Pulmonary artery endothelial cell (primary cell): ENCODE measurements around the gene WDR18. TPM values are rescaled to one million over a fixed set of nuclear protein-coding genes. Genes with fewer than 3 reads are reported as not detected.
"Not testable (repeated sequence)": the region's sequence is repeated elsewhere in the genome, so short reads cannot be mapped to it uniquely, and the experiment has no call there.

Experiments
- DNase-seq: peaks from one replicate; pipeline ENCODE4 v3.0.0-alpha.2; 2011; ENCODE audit warnings: low read depth, low spot score
- total RNA-seq: library from RNA; depleted of rRNA; stranded (reverse); fragments of >200 nt; gene quantifications from 2 replicates; pipeline ENCODE4 v1.2.3, GENCODE V29; 2014

The WDR18 gene
- total RNA-seq, 1 donor from 2014 or later = 106 TPM

DNA sequence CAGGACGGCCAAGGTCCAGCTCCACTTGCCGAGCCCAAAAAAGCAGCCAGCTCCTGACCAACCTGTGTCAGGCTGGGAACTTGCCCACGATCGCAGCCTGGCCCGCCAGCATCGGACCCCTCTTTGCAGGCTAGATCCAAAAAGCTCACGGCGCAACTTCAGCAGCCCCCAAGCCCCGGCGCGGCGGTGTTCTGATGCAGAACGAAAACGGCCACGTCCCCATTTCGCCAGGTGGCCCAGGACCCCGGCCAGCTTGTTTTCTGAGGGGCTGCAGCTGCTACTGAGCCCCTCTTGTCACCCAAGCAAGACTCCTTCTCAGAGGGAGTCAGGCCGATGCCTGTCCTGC is 35.4 kb downstream of the WDR18 start:
- no peak for DNase-seq

DNA sequence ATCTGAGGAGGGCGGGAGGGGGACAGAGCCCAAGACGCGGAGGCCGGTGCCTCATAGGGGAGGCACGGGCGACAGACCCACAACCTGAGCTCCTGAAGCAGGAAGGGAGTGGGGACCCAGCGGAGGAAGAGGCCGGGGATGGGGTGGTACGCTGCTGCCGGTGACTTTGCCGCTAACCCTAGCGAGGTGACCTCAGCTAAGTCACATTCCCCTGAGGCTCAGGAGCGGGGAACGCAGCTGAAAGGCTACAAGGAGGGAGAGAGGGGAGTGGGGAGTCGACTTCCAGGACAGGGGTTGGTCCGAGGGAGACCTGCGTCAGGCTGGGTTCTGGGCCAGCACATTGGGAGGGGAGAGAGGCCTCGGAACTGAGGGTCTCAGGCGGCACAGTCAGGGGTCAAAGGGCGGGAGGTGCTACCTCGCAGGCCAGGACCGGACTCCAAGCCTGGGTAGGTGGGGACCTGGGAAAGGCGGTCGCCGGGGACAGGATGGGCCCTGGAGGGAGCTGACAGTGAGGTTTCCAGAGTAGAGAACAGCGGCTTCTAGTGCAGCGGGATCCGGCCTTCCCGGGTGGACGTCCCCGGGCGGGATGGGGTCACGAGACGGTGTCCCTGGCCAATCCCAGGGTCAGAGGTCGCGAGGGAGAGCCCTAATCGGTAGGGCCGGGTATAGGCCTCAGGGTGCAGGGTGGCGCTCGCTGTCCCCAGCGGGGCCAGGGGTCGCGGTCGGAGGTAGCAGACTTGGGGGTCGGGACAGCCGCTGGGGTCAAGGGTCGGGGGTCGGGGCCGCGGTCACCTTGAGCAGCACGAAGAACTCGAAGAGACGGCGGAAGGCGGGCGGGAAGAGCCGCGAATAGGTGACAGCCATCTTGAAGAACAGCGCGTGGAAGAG is 36.1 kb downstream of the WDR18 start:
- DNase-seq = no peak

DNA sequence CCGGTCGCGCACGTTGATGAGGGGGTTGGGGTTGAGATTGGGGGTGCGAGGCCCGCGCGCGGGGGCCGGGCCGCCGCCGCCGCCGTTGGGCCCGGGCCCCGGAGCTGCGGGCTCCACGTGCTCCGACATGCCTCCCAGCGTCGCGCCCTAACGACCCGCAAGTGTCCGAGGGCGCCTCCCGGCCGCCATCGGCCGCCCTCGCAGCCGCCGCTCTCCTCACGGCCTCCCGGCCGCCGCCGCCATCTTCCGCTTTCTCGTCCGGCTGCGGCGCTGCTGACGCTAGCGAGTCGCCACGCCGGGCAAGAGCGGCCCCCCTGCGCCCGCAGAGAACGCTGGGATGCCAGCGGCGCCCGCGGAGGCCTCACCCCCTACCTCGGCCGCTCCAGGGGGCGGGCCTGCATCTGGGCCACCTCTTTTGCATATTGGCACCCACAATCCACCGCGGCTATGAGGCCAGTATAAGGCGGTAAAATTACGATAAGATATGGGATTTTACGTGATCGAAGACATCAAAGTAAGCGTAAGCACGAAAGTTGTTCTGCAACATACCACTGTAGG is 36.8 kb downstream of the WDR18 start, which contains the start of gene TMEM259:
TMEM259 (minus strand) TSS at position 256 of the 558 bp plus-strand sequence; CDS start at position 129, 127 bp downstream.
- peak; percentile 87 for DNase-seq

DNA sequence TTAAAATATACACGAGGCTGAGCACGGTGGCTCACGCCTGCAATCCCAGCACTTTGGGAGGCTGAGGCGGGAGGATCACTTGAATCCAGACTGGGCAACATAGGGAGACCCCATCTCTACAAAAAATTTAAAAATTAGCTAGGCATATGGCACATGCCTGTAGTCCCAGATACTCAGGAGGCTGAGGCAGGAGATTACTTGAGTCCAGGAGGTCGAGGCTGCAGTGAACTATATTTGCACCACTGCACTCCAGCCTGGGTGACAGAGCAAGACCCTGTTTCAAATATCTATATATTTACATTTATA is 39.7 kb downstream of the WDR18 start:
- not testable (repeated sequence) for DNase-seq

DNA sequence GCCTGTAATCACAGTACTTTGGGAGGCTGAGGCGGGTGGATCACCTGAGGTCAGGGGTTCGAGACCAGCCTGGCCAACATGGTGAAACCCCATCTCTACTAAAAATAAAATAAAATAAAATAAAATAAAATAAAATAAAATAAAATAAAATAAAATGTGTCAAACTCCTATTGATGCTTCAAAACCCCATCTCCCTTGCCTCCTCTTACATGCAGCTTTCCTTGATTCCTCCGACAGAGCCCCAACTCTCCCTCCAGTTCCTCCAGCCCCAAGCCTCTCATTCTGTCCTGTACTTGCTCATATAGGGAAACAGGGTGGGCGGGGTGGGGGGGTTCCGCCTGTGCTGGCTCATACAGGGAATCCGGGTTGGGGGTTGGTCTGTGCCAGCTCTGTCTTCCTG is 40.9 kb downstream of the WDR18 start:
- DNase-seq = not testable (repeated sequence)

DNA sequence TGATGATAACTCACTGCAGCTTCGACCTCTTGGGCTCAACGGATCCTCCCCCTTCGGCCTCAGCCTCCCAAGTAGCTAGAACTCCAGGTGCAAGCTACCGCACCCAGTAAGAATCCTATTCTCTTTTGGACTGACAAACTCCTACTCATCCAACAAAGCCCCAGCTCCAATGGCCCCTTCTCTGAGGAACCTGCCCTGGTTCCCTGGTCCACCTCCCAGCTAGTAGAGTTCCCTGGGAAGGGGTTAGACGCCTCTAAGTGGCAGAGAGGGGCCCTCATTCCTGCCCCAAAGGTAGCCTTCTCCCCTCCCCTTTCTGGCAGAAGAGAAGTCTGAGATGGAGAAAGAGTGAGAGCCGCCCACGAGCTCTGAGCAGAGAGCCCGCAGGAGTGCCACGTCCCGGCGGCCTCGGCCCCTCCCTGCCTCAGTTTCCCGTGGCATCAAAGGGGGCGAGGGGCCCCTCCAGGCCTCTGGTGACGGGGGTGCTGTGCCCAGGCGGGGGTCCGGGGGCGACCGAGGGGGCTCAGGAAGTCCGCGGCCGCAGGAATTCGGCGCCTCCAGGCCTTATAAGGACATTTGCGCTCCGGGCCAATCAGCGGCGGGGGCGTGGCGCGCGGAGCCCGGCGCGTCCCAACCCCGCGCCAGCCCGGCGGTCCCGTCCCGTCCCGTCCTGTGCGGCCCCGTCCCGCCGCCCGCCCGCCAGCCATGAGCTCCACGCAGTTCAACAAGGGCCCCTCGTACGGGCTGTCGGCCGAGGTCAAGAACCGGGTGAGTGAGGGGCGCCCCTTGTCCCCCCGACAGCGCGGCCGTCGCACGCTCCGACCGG is 42.0 kb downstream of the WDR18 start, which contains the start of gene CNN2:
CNN2 (plus strand) TSS at position 649 of the 823 bp plus-strand sequence; CDS start at position 703, 54 bp downstream.
- DNase-seq = no peak

DNA sequence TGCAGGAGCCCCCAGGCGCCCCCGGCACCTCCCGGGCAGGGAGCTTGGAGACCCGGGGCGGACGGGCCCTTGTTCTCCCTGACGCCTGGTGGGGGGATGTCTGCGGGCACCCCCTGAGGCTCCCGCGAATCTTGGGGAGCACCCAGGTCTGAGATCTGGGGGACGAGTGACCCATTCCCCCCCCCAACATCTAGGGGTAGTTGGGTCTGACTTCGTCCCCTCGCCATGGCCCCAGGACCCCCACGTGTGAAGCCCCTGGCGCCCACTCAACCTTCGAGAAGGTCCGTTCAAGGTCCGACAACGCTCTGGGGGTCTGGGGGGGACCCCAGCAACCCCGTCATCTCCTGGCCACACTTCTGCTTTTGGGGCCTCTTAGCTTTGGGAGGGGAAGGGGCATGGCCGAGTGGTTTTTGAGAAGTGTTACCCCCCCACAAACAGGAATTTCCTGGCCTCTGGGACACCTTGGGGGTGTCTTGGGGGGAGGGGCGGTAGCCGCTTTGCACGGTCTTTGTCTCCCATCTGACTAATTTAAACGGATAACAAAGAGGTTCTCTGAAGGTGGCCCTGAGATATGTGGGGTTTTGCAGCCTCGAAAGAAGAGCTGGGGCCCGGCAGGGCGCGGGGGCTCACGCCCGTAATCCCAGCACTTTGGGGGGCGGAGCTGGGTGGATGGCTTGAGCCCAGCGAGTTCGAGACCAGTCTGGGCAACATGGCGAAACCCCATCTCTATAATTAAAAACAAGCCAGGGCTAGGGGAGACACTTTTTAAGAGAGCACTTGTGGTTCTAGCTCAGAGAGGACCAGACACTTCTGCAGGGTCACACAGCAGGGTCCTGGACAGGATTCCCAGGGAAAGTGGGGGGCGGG is 42.9 kb downstream of the WDR18 start:
- no peak for DNase-seq

DNA sequence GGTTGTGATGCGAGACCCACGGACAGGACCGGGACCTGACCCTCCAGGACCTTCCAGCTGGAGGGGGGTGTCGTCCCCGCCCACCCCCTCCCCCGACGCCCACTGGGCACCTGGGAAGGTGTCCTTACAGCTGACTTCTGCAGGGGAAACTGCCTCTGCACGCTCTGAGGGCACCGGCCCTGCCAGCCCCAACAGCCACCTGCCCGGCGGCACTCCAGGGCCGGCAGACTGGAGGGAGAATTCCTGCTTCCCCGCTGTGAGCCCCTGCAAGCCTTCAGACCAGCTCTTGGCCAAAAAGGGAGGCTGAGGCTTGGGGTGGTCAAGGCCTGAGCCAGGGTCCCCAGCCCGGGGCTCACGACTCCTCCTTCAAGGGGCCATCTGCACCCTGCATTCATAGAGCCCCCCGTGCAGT is 43.5 kb downstream of the WDR18 start:
- DNase-seq = no peak

DNA sequence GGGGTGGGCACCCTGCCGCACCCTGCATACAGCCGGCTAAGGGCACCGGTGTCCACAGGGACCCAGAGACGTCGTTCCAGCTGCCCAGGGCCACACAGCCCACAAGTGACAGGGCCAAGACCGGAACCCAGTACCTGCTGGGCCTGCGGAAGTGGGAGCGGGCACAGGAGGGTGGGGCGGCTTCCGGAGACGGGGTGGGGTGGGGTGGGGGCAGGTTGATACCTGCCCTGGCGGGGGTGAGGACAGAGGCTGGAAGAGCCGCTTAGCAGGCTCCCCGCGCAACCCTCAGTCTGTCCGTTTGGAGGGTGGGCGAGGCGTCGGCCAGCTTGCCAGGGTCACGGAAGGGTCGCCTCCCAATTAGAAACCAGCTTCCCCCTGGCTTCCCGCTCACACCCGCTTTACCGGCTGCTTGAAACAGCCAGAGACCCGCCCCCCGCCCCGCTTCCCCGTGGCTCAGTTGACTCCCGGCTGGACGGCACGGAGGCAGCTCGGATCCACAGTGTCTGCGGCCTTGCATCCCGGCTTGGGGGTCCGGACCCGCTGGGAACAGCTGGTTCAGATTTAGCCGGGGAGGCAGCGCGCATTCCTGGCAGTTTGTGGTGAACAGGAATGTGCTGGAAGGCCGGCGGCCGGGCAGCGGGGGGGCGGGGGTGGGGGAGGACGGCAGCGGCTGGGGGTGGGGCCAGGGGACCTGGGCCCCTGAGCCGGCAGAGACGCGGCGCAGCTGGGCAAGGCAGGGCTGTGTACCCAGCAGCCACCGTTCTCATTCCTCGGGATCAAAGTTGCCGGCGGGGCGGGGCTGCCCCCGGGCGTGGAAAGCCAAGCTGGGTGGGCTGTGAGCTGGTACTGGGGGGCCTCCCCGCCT is 44.1 kb downstream of the WDR18 start:
- DNase-seq = no peak

DNA sequence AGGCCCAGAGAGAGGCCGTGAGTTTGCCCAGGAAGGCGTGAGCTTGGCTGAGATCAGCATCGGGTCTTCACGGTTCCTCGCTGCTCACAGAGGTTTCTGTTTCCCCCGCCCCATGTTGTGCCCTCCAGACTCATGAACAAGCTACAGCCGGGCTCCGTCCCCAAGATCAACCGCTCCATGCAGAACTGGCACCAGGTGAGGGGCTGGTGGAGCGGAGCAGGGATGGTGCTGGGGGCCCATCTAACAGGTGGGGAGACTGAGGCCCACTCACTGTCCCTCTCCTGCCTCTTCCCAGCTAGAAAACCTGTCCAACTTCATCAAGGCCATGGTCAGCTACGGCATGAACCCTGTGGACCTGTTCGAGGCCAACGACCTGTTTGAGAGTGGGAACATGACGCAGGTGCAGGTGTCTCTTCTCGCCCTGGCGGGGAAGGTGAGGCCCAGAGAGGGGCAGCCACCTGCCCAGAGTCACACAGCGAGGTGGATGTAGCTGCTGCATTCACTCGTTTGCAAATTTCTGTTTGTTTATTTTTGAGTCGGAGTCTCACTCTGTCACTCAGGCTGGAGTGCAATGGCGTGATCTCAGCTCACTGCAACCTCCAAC is 48.2 kb downstream of the WDR18 start:
- no peak for DNase-seq

DNA sequence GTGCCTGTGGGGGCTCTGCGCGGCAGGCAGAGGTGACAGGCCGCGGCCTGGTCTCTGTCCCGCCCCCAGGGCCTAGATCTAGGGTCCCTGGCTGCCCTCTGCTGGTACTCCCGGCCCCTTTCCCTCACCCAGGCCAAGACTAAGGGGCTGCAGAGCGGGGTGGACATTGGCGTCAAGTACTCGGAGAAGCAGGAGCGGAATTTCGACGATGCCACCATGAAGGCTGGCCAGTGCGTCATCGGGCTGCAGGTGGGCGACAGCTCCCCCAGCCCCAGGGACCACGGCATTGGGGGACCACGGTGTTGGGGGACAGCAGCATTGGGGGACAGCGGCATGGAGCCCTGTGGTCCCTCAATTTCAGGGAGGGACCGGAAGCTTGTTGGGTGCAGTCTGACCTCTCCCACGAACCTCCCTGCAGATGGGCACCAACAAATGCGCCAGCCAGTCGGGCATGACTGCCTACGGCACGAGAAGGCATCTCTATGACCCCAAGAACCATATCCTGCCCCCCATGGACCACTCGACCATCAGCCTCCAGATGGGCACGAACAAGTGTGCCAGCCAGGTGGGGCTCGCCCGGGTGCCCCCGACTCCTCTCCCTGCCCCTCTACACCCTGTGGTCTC is 52.0 kb downstream of the WDR18 start:
- DNase-seq = no peak

DNA sequence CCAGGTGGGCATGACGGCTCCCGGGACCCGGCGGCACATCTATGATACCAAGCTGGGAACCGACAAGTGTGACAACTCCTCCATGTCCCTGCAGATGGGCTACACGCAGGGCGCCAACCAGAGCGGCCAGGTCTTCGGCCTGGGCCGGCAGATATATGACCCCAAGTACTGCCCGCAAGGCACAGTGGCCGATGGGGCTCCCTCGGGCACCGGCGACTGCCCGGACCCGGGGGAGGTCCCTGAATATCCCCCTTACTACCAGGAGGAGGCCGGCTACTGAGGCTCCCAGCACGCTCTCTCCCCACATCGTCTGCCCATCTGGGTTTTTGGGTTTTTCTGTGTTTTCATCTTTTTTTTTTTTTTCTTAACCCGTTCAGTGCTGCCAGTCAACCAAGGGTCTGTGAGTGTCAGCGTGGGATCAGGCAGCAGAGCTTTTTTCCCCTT is 53.5 kb downstream of the WDR18 start:
- DNase-seq = no peak

DNA sequence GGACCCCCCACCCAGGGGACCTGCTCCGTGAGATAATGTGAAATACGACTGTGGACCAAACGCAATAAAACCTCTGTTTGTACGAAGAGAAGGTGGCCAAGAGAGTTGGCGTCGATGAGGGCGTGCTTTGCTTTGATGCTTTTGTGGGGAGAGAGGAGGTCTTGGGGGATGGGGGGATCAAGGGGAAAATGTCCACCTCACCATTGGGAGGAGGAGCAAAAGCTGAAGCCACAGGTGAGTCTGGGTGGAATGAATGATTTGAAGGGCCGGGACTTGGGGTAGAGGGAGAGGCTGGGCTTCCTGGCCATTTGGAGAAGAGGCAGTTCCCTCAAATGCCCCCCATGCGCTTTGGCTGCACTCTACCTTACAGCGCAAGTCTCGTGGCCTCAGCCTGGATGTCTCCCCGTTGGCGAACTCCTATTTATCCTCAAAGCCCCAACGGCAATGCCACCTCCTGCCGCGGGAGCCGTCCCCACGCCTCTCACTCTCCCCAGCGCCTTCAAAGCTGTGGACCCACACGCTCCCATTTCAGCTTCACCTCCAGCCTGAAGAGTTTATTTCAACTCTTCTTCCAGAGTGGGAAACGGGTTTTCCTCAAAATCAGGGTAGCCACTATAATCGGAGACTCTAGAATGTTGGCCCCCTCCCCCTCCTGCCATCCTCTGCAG is 55.0 kb downstream of the WDR18 start:
- DNase-seq = no peak

DNA sequence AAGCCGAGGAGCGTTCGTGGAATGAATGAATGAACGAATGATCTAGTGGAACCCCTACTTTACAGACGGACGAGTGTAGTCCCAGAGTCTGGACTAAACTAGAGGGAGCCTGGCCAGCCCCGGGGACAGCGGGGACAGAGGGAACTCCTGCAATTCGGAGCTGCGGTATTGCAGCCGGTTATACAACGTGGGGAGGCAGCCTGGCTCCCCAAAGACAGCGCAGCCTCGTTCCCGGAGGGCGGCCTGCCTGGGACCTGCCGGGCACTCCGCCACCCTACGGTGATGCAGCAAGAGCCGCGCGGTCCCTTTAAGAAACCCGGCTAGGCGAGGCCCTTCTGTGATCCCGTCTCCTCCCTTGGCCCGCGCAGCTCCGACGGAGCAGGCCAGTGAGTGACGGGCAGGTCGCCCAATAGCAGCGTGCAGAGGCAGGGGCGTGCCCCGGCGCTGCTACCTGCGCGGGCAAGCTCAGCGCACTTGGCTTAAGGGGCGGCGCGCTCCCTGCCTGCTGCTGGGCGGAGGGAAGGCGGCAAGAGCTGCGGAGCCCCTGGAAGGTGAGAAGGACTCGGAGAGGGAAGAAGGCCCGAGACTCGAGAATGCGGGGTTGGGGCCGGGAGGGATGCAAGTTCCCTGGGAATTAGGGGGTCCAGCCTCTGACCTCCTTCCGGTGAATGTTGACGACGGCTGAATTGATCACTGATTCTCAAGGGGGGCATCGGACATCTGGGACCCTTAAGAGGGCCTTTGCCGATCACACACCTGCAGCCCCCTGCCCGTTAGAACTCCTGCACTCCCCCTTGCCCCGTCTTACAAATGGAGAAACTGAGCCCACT is 55.7 kb downstream of the WDR18 start, which contains the start of gene ABCA7:
ABCA7 (plus strand) TSS at position 462 of the 830 bp plus-strand sequence. CDS start 1,255 bp downstream, outside the sequence.
- DNase-seq = peak; percentile 86

DNA sequence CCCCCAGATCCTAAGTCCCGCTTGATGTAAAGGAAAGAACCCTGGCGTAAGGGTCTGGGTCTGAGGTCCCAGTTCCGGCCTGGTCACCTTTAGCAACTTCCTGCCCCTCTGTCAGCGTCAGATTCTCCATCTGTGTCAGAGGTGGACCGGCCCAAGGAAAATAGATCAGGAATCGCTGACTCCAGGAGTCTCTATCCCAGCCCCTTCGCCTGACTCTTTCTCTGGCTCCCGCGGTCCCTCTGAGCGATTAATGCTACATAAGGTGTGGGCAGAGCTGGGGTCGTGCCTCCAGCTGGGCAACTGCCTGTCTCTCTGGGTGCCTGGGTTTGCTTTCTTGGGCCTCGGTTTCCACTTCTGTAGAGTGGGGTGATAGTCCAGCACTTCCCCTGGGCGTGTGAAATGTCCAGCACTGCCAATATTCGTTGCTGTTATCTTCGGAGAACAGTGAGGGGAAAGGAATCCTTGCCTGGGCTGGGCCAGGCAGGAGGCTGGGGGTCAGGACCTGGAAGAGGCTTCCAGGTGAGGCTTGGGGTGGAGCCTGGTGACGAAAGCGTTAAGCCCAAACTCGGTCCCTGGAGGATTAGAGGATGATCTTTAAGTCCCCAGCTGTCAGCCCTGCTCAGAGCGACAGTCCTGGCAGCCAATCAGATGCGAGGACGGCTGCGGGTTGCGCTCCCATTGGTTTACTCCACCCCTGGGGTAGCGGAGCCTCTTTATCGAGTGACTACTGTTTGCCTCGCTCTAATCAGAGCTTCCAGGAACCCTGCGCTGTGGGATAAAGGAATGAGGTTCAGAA is 56.5 kb downstream of the WDR18 start:
- peak; percentile 71 for DNase-seq

DNA sequence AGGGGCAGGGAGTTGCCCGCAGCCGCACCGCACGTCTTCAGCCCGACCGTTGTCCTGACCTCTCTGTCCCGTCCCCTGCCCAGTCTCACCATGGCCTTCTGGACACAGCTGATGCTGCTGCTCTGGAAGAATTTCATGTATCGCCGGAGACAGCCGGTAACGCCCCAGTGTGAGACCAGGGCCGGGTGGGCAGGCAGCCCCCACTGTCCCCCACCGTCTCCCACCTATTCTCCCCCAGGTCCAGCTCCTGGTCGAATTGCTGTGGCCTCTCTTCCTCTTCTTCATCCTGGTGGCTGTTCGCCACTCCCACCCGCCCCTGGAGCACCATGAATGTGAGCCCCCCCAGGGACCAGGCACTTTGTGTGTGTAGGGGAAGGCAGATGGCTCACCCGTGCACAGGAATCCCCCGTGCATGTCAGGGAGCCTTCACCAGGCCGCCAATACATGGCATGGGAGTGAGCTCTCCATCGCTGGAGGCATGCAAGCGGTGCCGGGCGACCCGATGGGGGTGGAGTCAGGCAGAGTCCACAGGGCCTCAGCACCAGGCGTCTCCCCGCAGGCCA is 57.2 kb downstream of the WDR18 start:
- DNase-seq = no peak
